HEK293 (cell line): Measurements from ENCODE around the gene ANKRD60.

Experiments used
- CTCF ChIA-PET: fragments of 350-600 bp; formaldehyde crosslinking; extraction: SDS; loops from one replicate; lab custom pipeline; 2021; ENCODE audit warnings: antibody characterized with exemption; lab: Yijun Ruan, JAX
- POLR2A ChIA-PET: fragments of 300-600 bp; formaldehyde crosslinking; extraction: SDS; loops from one replicate; lab custom pipeline; 2020; ENCODE audit warnings: antibody characterized with exemption, inconsistent platforms; lab: Yijun Ruan, JAX
- H3K27ac ChIP-seq: fragments of 200-500 bp; sonication (Bioruptor generic); 2 replicates; pipeline ENCODE4 v1.5.1; 2014; ENCODE audit warnings: low read depth, low read length, control low read depth, inconsistent platforms; ENCODE audit errors: extremely low read depth
- H3K36me3 ChIP-seq, 2 experiments: fragments of 200-500 bp in 1 of 2; sonication (Bioruptor generic) in 1 of 2; 1 replicate in 1 of 2; 2 replicates in 1 of 2; pipeline ENCODE4 v1.5.1; 2014 to 2017; ENCODE audit warnings: inconsistent platforms in 2 of 2, low read length in 2 of 2; ENCODE audit not compliant: control insufficient read depth in 2 of 2, insufficient read depth in 1 of 2
- H3K4me1 ChIP-seq: fragments of 200-500 bp; sonication (Bioruptor generic); 2 replicates; pipeline ENCODE4 v1.5.1; 2014; ENCODE audit warnings: mild to moderate bottlenecking, low read length, inconsistent platforms; ENCODE audit not compliant: control insufficient read depth, insufficient read depth
- H3K4me3 ChIP-seq: 2 replicates; pipeline ENCODE4 v1.5.1; 2011; ENCODE audit warnings: low read depth, mild to moderate bottlenecking, control low read depth, low read length, moderate library complexity
- H3K9me3 ChIP-seq: fragments of 200-500 bp; sonication (Bioruptor generic); 2 replicates; pipeline ENCODE4 v1.5.1; 2014; ENCODE audit warnings: low read depth, low read length, inconsistent platforms; ENCODE audit not compliant: control insufficient read depth, insufficient read depth
- INSM2 ChIP-seq: fragments of 450-650 bp; formaldehyde crosslinking; IDR thresholded peaks from 2 replicates; pipeline ENCODE4 v1.5.1; 2016; ENCODE audit warnings: missing biosample characterization, missing genetic modification characterization
- KLF10 ChIP-seq: fragments of 450-650 bp; IDR thresholded peaks from 2 replicates; pipeline ENCODE4 v1.5.1; 2018; ENCODE audit warnings: missing biosample characterization, mild to moderate bottlenecking, missing genetic modification characterization
- KLF9 ChIP-seq: fragments of 450-650 bp; formaldehyde crosslinking; IDR thresholded peaks from 2 replicates; pipeline ENCODE4 v1.5.1; 2016; ENCODE audit warnings: missing biosample characterization, missing genetic modification characterization, low read depth
- PRDM6 ChIP-seq: fragments of 450-650 bp; formaldehyde crosslinking; IDR thresholded peaks from 2 replicates; pipeline ENCODE4 v1.5.1; 2017; ENCODE audit warnings: missing biosample characterization, missing genetic modification characterization
- TRIM28 ChIP-seq: IDR thresholded peaks from 2 replicates; pipeline ENCODE4 v1.6.1; 2011; ENCODE audit warnings: low read length, control low read depth, borderline replicate concordance
- YY1 ChIP-seq: fragments of 450-650 bp; formaldehyde crosslinking; IDR thresholded peaks from 2 replicates; pipeline ENCODE4 v1.5.1; 2018; ENCODE audit warnings: missing biosample characterization, missing genetic modification characterization
- ZBTB10 ChIP-seq: fragments of 450-650 bp; formaldehyde crosslinking; IDR thresholded peaks from 2 replicates; pipeline ENCODE4 v1.5.1; 2016; ENCODE audit warnings: missing biosample characterization, missing genetic modification characterization
- ZBTB21 ChIP-seq: fragments of 450-650 bp; formaldehyde crosslinking; IDR thresholded peaks from 2 replicates; pipeline ENCODE4 v1.5.1; 2017; ENCODE audit warnings: missing biosample characterization, missing genetic modification characterization
- ZFHX2 ChIP-seq: fragments of 450-650 bp; formaldehyde crosslinking; conservative IDR thresholded peaks from 2 replicates; pipeline ENCODE4 v1.5.1; 2016; ENCODE audit warnings: missing biosample characterization, missing genetic modification characterization
- ZFP37 ChIP-seq: fragments of 450-650 bp; formaldehyde crosslinking; IDR thresholded peaks from 2 replicates; pipeline ENCODE4 v1.5.1; 2016; ENCODE audit warnings: missing biosample characterization, missing genetic modification characterization
- ZNF112 ChIP-seq: fragments of 450-650 bp; formaldehyde crosslinking; IDR thresholded peaks from 2 replicates; pipeline ENCODE4 v1.5.0; 2017; ENCODE audit warnings: missing biosample characterization, missing genetic modification characterization
- ZNF121 ChIP-seq: fragments of 450-650 bp; formaldehyde crosslinking; IDR thresholded peaks from 2 replicates; pipeline ENCODE4 v1.5.1; 2016; ENCODE audit warnings: missing biosample characterization, missing genetic modification characterization
- ZNF169 ChIP-seq: fragments of 450-650 bp; formaldehyde crosslinking; IDR thresholded peaks from 2 replicates; pipeline ENCODE4 v1.5.1; 2016; ENCODE audit warnings: missing biosample characterization, missing genetic modification characterization
- ZNF174 ChIP-seq: fragments of 450-650 bp; formaldehyde crosslinking; IDR thresholded peaks from 2 replicates; pipeline ENCODE4 v1.5.0; 2017; ENCODE audit warnings: missing biosample characterization, mild to moderate bottlenecking, missing genetic modification characterization
- ZNF175 ChIP-seq: fragments of 450-650 bp; formaldehyde crosslinking; IDR thresholded peaks from 2 replicates; pipeline ENCODE4 v1.5.1; 2016; ENCODE audit warnings: missing biosample characterization, missing genetic modification characterization
- ZNF202 ChIP-seq: fragments of 450-650 bp; formaldehyde crosslinking; IDR thresholded peaks from 2 replicates; pipeline ENCODE4 v1.5.1; 2016; ENCODE audit warnings: missing biosample characterization, missing genetic modification characterization, borderline replicate concordance
- ZNF26 ChIP-seq: fragments of 450-650 bp; formaldehyde crosslinking; IDR thresholded peaks from 2 replicates; pipeline ENCODE4 v1.5.1; 2016; ENCODE audit warnings: missing biosample characterization, missing genetic modification characterization
- ZNF280C ChIP-seq: fragments of 450-650 bp; formaldehyde crosslinking; IDR thresholded peaks from 2 replicates; pipeline ENCODE4 v1.5.1; 2016; ENCODE audit warnings: missing biosample characterization, missing genetic modification characterization
- ZNF362 ChIP-seq: fragments of 450-650 bp; formaldehyde crosslinking; IDR thresholded peaks from 2 replicates; pipeline ENCODE4 v1.5.1; 2016; ENCODE audit warnings: missing biosample characterization, missing genetic modification characterization
- ZNF398 ChIP-seq: fragments of 450-650 bp; formaldehyde crosslinking; IDR thresholded peaks from 2 replicates; pipeline ENCODE4 v1.5.1; 2017; ENCODE audit warnings: missing biosample characterization, missing genetic modification characterization
- ZNF529 ChIP-seq: fragments of 450-650 bp; formaldehyde crosslinking; IDR thresholded peaks from 2 replicates; pipeline ENCODE4 v1.5.1; 2017; ENCODE audit warnings: missing genetic modification characterization, missing biosample characterization; ENCODE audit not compliant: insufficient replicate concordance
- ZNF658 ChIP-seq: fragments of 450-650 bp; formaldehyde crosslinking; IDR thresholded peaks from 2 replicates; pipeline ENCODE4; 2016; ENCODE audit warnings: missing biosample characterization, missing genetic modification characterization
- ZNF677 ChIP-seq: fragments of 450-650 bp; IDR thresholded peaks from 2 replicates; pipeline ENCODE4 v1.5.0; 2018; ENCODE audit warnings: missing biosample characterization, mild to moderate bottlenecking, missing genetic modification characterization, moderate library complexity

Gene ANKRD60

GRCh38 chr20:58209652-58210397 is 18.6 kb downstream of the ANKRD60 start (continued):
- TF ChIP-seq KLF9 (tag by site-specific recombination) (0 out of 2 replicates have a peak, but pooled peaks have one; percentile 28), INSM2 (tag by site-specific recombination) (peak; percentile 20; the same call in 1 of the 2 replicates), ZFHX2 (tag by site-specific recombination) (peak; percentile 66), ZNF658 (no peak), ZNF280C (no peak), KLF10 (tag by site-specific recombination) (no peak), ZNF121 (no peak), ZFP37 (tag by site-specific recombination) (no peak; the same call in 1 of the 2 replicates), YY1 (tag by site-specific recombination) (peak; percentile 33; the same call in 1 of the 2 replicates), ZNF202 (tag by site-specific recombination) (no peak), ZBTB21 (no peak)
- TF ChIP-seq, all 188 proteins: peak for 36

GRCh38 chr20:58208944-58209343 is 19.5 kb downstream of the ANKRD60 start:
- Histone ChIP-seq H3K4me3 (no peak overlapping the region), H3K4me1 (no peaks in the 10 kb centered on the region), H3K9me3 (no peaks in the 10 kb centered on the region), H3K27ac (no peak overlapping the region), H3K36me3 (no peaks in the 10 kb centered on the region)
- CTCF ChIA-PET: interaction anchor here (0.6 to 5.3 kb wide), 25 partner anchors 8 to 924 kb away, joined by 3 to 94 read pairs (median 3); no protein-coding TSS in a partner anchor
- POLR2A ChIA-PET: no interaction called here
- TF ChIP-seq ZNF175 (tag by site-specific recombination) (no peak), PRDM6 (tag by site-specific recombination) (no peak), ZNF362 (tag by site-specific recombination) (no peak), ZNF398 (tag by site-specific recombination) (no peak), ZNF174 (tag by site-specific recombination) (no peak), ZNF112 (tag by site-specific recombination) (no peak), ZNF529 (tag by site-specific recombination) (no peak), ZNF169 (tag by site-specific recombination) (no peak), ZBTB10 (tag by site-specific recombination) (no peak), ZNF26 (tag by site-specific recombination) (no peak), TRIM28 (no peak), KLF9 (tag by site-specific recombination) (no peak), ZNF677 (no peak)
